Heart right ventricle (tissue), 16 donors: ENCODE data around the gene POLE2. TPM values are rescaled to one million over a fixed set of nuclear protein-coding genes. Genes with fewer than 3 reads are reported as not detected.
"Not testable (repeated sequence)": the region's sequence is repeated elsewhere in the genome, so short reads cannot be mapped to it uniquely, and the experiment has no call there.

Source experiments
- ATAC-seq, 8 donors: fragments of 200-7000 bp; cut with Tn5 transposase; one replicate each; pipeline ENCODE4 v1.9.1; 2020; ENCODE audit warnings: mild to moderate bottlenecking in 8 of 8, moderate library complexity in 8 of 8, moderate number of reproducible peaks in 1 of 8
- DNase-seq, 2 donors: peaks; one replicate each; pipeline ENCODE4 v3.0.0-alpha.2; 2020
- H3K27ac ChIP-seq, 10 donors: fragments of 200-600 bp; sonication (generic) in 2 of 10; one replicate each; pipeline versions ENCODE4 v1.5.0 to v1.8.0; 2020 to 2022; ENCODE audit warnings: mild to moderate bottlenecking in 3 of 10
- H3K27me3 ChIP-seq, 7 donors: fragments of 200-600 bp; one replicate each; pipeline ENCODE4 v1.8.0; 2021 to 2022; ENCODE audit warnings: mild to moderate bottlenecking in 2 of 7
- H3K36me3 ChIP-seq, 9 donors: fragments of 200-600 bp; sonication (generic) in 1 of 9; one replicate each; pipeline versions ENCODE4 v1.5.0 to v1.8.0; 2020 to 2022; ENCODE audit warnings: mild to moderate bottlenecking in 2 of 9
- H3K4me1 ChIP-seq, 9 donors: fragments of 200-600 bp; sonication (generic) in 1 of 9; one replicate each; pipeline versions ENCODE4 v1.5.0 to v1.8.0; 2020 to 2022; ENCODE audit warnings: mild to moderate bottlenecking in 4 of 9
- H3K4me3 ChIP-seq, 10 donors: fragments of 200-600 bp; sonication (generic) in 2 of 10; one replicate each; pipeline versions ENCODE4 v1.5.0 to v1.8.0; 2020 to 2022; ENCODE audit warnings: mild to moderate bottlenecking in 7 of 10, moderate library complexity in 2 of 10
- H3K9me3 ChIP-seq, 11 donors: fragments of 200-600 bp in 10 of 11; sonication (generic) in 2 of 11; one replicate each; pipeline versions ENCODE4 v1.5.0 to v1.8.0; 2013 to 2022; ENCODE audit warnings: mild to moderate bottlenecking in 2 of 11, control low read depth in 1 of 11, moderate library complexity in 1 of 11
- WGBS, 2 donors: extraction: QIAGEN DNeasy Blood & Tissue Kit; methylation state at CpG; one replicate each; pipeline ENCODE4 v1.1.7; 2013; ENCODE audit warnings: inconsistent platforms in 1 of 2; 5-methylcytosine and 5-hydroxymethylcytosine counted together
- intact Hi-C, 10 donors: fragments of 100-400 bp; cut with DNase I; formaldehyde crosslinking; loops; one replicate each; pipeline versions ENCODE4 v1.11.1 to v1.14.2; 2022
- polyA plus RNA-seq, 2 donors: library from polyadenylated mRNA; stranded (reverse); fragments of 200-250 nt; gene quantifications; one replicate each; pipeline ENCODE4 v1.2.3, GENCODE V29; 2013
- total RNA-seq, 10 donors: library from RNA; stranded (reverse); fragmentation: NEBNext Ultra II Directional in 3 of 10; extraction: Animal tissue kit (Norgen Biotek cat#: 25700) in 3 of 10; gene quantifications; one replicate each; pipeline versions ENCODE4 v1.2.1 to v1.2.4, GENCODE V29; 2021 to 2023
- TF ChIP-seq, protein P1 (sequence below), 9 donors: fragments of 200-600 bp; sonication (generic) in 2 of 9; IDR thresholded peaks; one replicate each; pipeline versions ENCODE4 v1.5.0 to v1.8.0; 2021 to 2022; ENCODE audit warnings: antibody characterized with exemption in 9 of 9, mild to moderate bottlenecking in 5 of 9, moderate library complexity in 1 of 9
- donor health status: Arrhythmogenic right ventricular cardiomyopathy.
- donor health status: ischemic (EF 13 %, LVEDD 7.1; RV severe dilation, severe dysfunction).
- donor health status: healthy with polysubstance abuse.
- donor health status: DM: no; HTN: yes; CAD: no.
- donor health status: DM: no; HTN: no; CAD: no.
- donor health status: ischemic (EF 25% LVEDD 6.9; RV normal size, moderate dysfunction).
- donor health status: ischemic (EF 25% LVEDD 5.7; RV mildly dilated, moderate dysfunction).
- donor health status: healthy.
- donor health status: DM: yes; HTN: yes; CAD: no.
- donor health status: Ischemic cardiomyopathy.
- donor health status: ischemic (EF 35%, LVEDD 5.7; RV mildly dilated, moderate dysfunction).
- donor health status: nonischemic (EF 11% LVEDD 7.7; RV severe dilation, severe dysfunction).
- donor health status: DM: yes; HTN: yes; CAD: no.
- donor health status: PGD.
- donor health status: ischemic (EF 29% LVEDD 5.4; RV normal size, mild dysfunction).
- donor health status: nonischemic (EF 23%, LVEDD 6.1; RV moderate dilation, normal function).

Gene POLE2
- total and polyA plus RNA-seq, 12 donors = 0.25 to 2.0 (median 0.77) TPM

DNA sequence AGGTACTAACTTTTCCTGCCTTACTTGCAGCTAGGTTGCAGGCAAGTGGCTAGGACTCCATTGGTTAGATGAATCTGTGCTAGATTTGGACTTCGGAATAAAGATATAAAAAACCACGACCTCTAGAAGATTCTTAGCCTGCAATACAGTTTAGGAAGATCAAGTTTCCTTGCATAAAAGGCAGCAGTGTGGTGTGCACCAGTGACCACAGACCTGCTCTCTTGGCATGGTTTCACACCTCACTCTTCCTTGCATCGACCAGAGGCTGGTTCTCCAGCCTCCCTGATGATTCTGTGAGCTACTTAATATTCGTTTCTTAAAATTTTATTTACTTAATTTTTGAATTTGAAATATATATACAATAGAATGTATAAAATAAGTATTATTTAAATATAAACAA lies 14.7 kb upstream of the POLE2 start:
- no peaks in the 10 kb centered on the region for H3K4me1 ChIP-seq
- ATAC-seq (no peak), DNase-seq (no peak)
- H3K36me3 ChIP-seq = peaks cover 0 to 23% (median 7%) of the 10 kb centered on the region in 9 donors
- no peak overlapping the region for H3K27ac ChIP-seq
- H3K9me3 ChIP-seq = no peaks in the 10 kb centered on the region
- 84 to 87% methylated on average over 4 of the region's 4 CpGs for WGBS, 2 donors
- TF ChIP-seq, protein P1, sequence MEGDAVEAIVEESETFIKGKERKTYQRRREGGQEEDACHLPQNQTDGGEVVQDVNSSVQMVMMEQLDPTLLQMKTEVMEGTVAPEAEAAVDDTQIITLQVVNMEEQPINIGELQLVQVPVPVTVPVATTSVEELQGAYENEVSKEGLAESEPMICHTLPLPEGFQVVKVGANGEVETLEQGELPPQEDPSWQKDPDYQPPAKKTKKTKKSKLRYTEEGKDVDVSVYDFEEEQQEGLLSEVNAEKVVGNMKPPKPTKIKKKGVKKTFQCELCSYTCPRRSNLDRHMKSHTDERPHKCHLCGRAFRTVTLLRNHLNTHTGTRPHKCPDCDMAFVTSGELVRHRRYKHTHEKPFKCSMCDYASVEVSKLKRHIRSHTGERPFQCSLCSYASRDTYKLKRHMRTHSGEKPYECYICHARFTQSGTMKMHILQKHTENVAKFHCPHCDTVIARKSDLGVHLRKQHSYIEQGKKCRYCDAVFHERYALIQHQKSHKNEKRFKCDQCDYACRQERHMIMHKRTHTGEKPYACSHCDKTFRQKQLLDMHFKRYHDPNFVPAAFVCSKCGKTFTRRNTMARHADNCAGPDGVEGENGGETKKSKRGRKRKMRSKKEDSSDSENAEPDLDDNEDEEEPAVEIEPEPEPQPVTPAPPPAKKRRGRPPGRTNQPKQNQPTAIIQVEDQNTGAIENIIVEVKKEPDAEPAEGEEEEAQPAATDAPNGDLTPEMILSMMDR (IDR thresholded peaks at IDR 0.05) = no peak
- H3K27me3 ChIP-seq = no peaks in the 10 kb centered on the region
- no peak overlapping the region for H3K4me3 ChIP-seq
- intact Hi-C loops = loop anchor here in 1 of 10 donors (10.0 kb wide), 1 partner anchor 62 kb away; the partner anchor contains the start of gene KLHDC2

DNA sequence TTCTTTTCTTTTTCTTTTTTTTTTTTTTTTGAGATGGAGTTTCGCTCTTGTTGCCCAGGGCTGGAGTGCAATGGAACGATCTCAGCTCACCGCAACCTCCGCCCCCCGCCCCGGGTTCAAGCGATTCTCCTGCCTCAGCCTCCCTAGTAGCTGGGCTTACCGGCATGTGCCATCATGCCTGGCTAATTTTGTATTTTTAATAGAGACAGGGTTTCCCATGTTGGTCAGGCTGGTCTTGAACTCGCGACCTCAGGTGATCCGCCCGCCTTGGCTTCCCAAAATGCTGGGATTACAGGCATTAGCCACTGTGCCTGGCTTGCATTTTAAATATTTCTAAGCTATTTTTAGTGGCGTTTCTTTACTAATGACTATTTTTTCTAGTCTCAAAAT lies 5.7 kb upstream of the POLE2 start:
- ATAC-seq, H3K27me3 ChIP-seq, DNase-seq, H3K9me3 ChIP-seq: not testable (repeated sequence)
- H3K4me1 ChIP-seq = peaks cover 6 to 27% (median 15%) of the 10 kb centered on the region in 9 donors
- H3K4me3 ChIP-seq = peak overlapping the region; percentile 36 to 88 (median 72)
- H3K27ac ChIP-seq = peak overlapping the region in 9 of 10 donors; percentile 87 to 99 (median 96)
- peaks cover 0 to 14% (median 0%) of the 10 kb centered on the region in 9 donors for H3K36me3 ChIP-seq
- intact Hi-C loops = loop anchor here in 7 of 10 donors (5.0 to 10.0 kb wide), 3 partner anchors 59 to 74 kb away; partner anchors contain the start of genes KLHDC2 (in 2 of the 7) and DNAAF2 (in 1 of the 7)
- WGBS, 2 donors = 16 to 18% methylated on average over 13 of the region's 13 CpGs

DNA sequence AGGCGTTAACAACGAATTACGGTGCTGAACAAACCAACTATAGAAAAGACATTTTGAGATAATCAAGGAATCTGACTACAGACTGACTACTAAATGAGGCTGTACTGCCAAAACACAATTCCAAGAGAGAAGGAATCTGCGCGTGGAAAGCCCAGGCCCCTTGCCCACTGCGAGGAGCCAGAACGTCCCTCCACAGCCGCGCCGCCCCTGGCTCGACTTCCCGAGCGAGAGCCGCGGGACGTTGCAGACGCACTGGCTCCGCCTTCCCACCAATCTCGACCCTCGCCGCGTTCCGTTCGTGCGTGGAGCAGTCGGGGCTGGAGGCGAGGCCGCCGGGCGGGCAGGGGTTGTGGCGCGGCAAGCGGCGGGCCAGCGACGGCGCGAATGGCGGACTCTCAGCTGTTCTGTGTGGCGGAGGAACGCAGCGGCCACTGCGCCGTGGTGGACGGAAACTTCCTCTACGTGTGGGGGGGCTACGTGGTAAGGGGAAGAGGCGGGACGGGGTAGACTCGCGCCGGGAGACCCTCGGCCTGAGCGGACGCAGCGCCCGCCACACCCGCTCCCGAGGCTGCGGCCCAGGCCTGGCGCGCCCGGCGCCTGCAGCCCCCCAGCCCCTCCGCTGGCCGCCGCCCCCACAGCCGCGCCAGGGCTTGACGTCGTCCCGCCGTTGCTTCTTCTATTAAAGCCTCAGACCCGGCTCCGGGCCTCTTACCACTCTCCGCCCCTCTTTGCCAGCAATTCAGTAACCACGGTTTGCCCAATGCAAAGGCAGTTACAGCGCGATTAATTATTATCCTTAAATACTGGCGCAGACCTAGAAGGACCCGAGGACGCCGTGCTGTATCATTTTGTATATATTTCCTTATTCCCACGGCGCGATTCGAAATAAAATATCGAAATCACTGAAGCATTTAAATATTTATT lies 5.1 kb upstream of the POLE2 start, which contains the start of gene KLHDC1:
KLHDC1 (plus strand) TSS at position 310 of the 924 bp plus-strand sequence; CDS start at position 385, 75 bp downstream.
- ATAC-seq = peak; percentile 91 to 96 (median 94)
- peak within 1 kb of the TSS; percentile 36 to 88 (median 72) for H3K4me3 ChIP-seq
- DNase-seq = peak; percentile 90 to 93
- H3K9me3 ChIP-seq = no peaks in the 10 kb centered on the region
- peaks cover 6 to 33% (median 17%) of the 10 kb centered on the region in 9 donors for H3K4me1 ChIP-seq
- intact Hi-C loops = loop anchor here in 7 of 10 donors (5.0 to 10.0 kb wide), 3 partner anchors 58 to 74 kb away; partner anchors contain the start of genes KLHDC2 (in 2 of the 7) and DNAAF2 (in 1 of the 7)
- 0 to 1% methylated on average over 76 to 88 of the region's 88 CpGs for WGBS, 2 donors
- no peaks in the 10 kb centered on the region for H3K27me3 ChIP-seq
- peak within 1 kb of the TSS; percentile 85 to 99 (median 95) for H3K27ac ChIP-seq
- peaks cover 0 to 14% (median 0%) of the 10 kb centered on the region in 9 donors for H3K36me3 ChIP-seq
- TF ChIP-seq, protein P1 (IDR thresholded peaks at IDR 0.05) = no peak

DNA sequence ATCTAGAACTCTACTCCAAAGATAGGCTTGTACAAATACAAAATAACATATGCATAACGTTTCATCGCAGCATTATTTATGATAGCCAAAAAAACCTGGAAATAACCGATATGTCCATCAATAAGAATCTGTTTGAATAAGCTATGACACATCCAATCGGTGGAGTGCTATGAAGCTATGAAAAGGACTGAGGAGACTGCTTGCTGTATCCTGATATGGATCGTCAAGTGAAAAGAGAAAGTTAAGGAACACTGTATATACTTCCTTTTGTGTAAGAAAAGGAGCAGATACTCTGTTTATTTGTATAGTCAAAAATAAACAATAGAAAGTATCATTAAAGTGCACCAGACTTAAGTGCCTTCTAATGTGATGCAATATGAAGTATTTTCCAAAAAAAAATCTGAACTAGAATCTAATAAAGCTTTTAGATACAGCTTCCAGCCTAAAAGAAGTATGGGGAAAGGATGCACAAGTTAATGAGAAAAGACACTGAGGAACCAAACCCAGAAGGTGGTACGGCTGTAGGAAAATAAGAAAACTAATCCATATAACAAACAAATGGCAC lies 4.3 kb upstream of the POLE2 start:
- Histone ChIP-seq H3K9me3 (no peaks in the 10 kb centered on the region), H3K27me3 (no peaks in the 10 kb centered on the region), H3K4me3 (peak overlapping the region; percentile 36 to 88 (median 72)), H3K27ac (peak overlapping the region; percentile 85 to 99 (median 95)), H3K36me3 (peaks cover 0 to 7% (median 0%) of the 10 kb centered on the region in 9 donors), H3K4me1 (peaks cover 6 to 38% (median 22%) of the 10 kb centered on the region in 9 donors)
- intact Hi-C loops = loop anchor here in 7 of 10 donors (5.0 to 10.0 kb wide), 3 partner anchors 57 to 75 kb away; partner anchors contain the start of genes KLHDC2 (in 2 of the 7) and DNAAF2 (in 1 of the 7)
- DNase-seq (no peak), ATAC-seq (peak in 1 of 8 donors; percentile 15)
- WGBS, 2 donors = 49 to 56% methylated on average over 6 of the region's 6 CpGs
- TF ChIP-seq, protein P1 (IDR thresholded peaks at IDR 0.05) = no peak
